ENCODE measurements around the gene TOR2A. TPM values are rescaled to one million over a fixed set of nuclear protein-coding genes. Genes with fewer than 3 reads are reported as not detected.

Gene TOR2A
- total and polyA plus RNA-seq, 4 donors = 6.2 to 23.5 (median 14.7) TPM

DNA sequence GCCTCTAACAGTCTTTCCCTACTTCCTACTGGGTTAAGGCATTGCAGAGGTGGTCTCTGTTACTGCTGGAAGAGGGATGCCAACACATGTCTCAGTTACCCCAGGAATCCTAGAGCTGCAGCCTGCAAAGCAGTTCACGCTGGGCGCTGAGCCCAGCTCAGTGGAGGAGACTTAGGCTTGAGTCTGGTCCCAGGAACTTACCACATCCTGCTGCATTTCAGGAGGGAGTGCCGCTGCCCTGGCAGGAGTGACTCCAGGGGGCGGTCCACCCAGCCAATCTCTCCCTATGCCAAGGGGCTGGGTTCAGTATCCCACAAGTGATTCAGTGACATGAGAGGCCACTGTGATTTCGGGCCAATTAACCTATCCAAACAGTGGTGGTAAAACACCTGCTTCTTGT, 11.7 kb downstream of the TOR2A start:
- DNase-seq (ENCODE audit: low read depth in 4 of 6, low spot score in 6 of 6) = peak in 1 of 6 donors; percentile 34
- Histone ChIP-seq H3K9me3 (ENCODE audit: control insufficient read depth, insufficient read depth, low read length) (no peaks in the 10 kb centered on the region), H3K36me3 (ENCODE audit: control insufficient read depth, insufficient read depth, low read length) (peaks cover 2% of the 10 kb centered on the region), H3K27ac (ENCODE audit: low read depth, low read length) (no peak overlapping the region), H3K4me1 (ENCODE audit: control insufficient read depth, insufficient read depth, low read length) (peaks cover 14% of the 10 kb centered on the region), H3K27me3 (ENCODE audit: control insufficient read depth, insufficient read depth, low read length) (no peaks in the 10 kb centered on the region), H3K4me3 (ENCODE audit: low read depth, low read length) (no peak overlapping the region)
- 80% methylated on average over 4 of the region's 5 CpGs for WGBS (ENCODE audit: insufficient coverage)

- no peak overlapping the region for H3K4me3 ChIP-seq (ENCODE audit: low read depth, low read length)
- H3K36me3 ChIP-seq (ENCODE audit: control insufficient read depth, insufficient read depth, low read length) = peaks cover 2% of the 10 kb centered on the region
- no peak for DNase-seq (ENCODE audit: low read depth in 4 of 6, low spot score in 6 of 6)
- peaks cover 14% of the 10 kb centered on the region for H3K4me1 ChIP-seq (ENCODE audit: control insufficient read depth, insufficient read depth, low read length)
- H3K9me3 ChIP-seq (ENCODE audit: control insufficient read depth, insufficient read depth, low read length) = no peaks in the 10 kb centered on the region
- H3K27me3 ChIP-seq (ENCODE audit: control insufficient read depth, insufficient read depth, low read length) = no peaks in the 10 kb centered on the region
- 96% methylated on average over 12 of the region's 13 CpGs for WGBS (ENCODE audit: insufficient coverage)
- no peak overlapping the region for H3K27ac ChIP-seq (ENCODE audit: low read depth, low read length)
Measured at GRCh38 chr9:127723013-127723412, 12.1 kb downstream of the TOR2A start.

GRCh38 chr9:127722055-127722745, 12.9 kb downstream of the TOR2A start:
- H3K4me1 ChIP-seq (ENCODE audit: control insufficient read depth, insufficient read depth, low read length) = peaks cover 19% of the 10 kb centered on the region
- no peak overlapping the region for H3K27ac ChIP-seq (ENCODE audit: low read depth, low read length)
- DNase-seq (ENCODE audit: low read depth in 4 of 6, low spot score in 6 of 6) = no peak
- WGBS (ENCODE audit: insufficient coverage) = 68% methylated on average over 10 of the region's 12 CpGs
- no peaks in the 10 kb centered on the region for H3K36me3 ChIP-seq (ENCODE audit: control insufficient read depth, insufficient read depth, low read length)
- H3K9me3 ChIP-seq (ENCODE audit: control insufficient read depth, insufficient read depth, low read length) = no peaks in the 10 kb centered on the region
- H3K27me3 ChIP-seq (ENCODE audit: control insufficient read depth, insufficient read depth, low read length) = no peaks in the 10 kb centered on the region
- no peak overlapping the region for H3K4me3 ChIP-seq (ENCODE audit: low read depth, low read length)

DNA sequence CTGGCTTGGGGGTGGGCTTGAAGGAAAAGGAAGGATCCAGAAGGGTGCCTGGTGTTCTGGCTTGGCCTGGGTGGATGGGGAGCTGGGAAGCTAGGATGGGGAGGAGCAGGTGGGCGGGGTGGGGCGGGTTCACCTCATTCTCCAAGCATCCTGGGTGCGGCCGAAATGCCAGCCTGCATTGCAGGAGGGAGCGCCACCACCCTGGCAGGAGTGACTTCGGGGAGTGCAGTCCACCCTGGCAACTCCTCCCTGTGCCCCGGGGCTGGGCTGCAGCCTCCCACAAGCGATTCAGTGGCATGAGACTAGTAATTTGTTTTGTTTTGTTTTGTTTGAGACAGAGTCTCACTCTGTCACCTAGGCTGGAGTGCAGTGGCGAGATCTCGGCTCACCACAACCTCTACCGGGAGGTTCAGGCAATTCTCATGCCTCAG, 13.7 kb downstream of the TOR2A start:
- no peaks in the 10 kb centered on the region for H3K36me3 ChIP-seq (ENCODE audit: control insufficient read depth, insufficient read depth, low read length)
- no peaks in the 10 kb centered on the region for H3K27me3 ChIP-seq (ENCODE audit: control insufficient read depth, insufficient read depth, low read length)
- no peak overlapping the region for H3K4me3 ChIP-seq (ENCODE audit: low read depth, low read length)
- no peaks in the 10 kb centered on the region for H3K9me3 ChIP-seq (ENCODE audit: control insufficient read depth, insufficient read depth, low read length)
- H3K27ac ChIP-seq (ENCODE audit: low read depth, low read length) = no peak overlapping the region
- 70% methylated on average over 3 of the region's 11 CpGs for WGBS (ENCODE audit: insufficient coverage)
- peaks cover 27% of the 10 kb centered on the region for H3K4me1 ChIP-seq (ENCODE audit: control insufficient read depth, insufficient read depth, low read length)
- no peak for DNase-seq (ENCODE audit: low read depth in 4 of 6, low spot score in 6 of 6)

DNA sequence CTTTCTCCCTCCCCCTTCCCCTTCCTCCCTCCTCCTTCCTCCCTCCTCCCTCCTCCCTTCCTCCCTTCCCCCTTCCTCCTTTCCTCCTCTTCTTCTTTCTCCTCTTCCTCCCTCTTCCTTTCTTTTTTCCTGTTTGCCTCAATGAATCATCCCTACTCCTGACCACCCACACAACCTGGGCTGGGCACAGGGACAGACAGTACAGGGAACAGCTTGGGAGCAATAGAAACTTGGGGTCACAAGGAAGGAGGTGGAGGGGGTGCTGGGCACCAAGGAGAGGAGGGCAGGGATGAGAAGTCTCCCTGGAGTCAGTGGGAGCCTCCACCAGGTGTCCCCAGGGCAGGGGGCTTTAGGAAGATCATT, 14.2 kb downstream of the TOR2A start:
- Histone ChIP-seq H3K36me3 (ENCODE audit: control insufficient read depth, insufficient read depth, low read length) (no peaks in the 10 kb centered on the region), H3K4me3 (ENCODE audit: low read depth, low read length) (no peak overlapping the region), H3K9me3 (ENCODE audit: control insufficient read depth, insufficient read depth, low read length) (no peaks in the 10 kb centered on the region), H3K27ac (ENCODE audit: low read depth, low read length) (no peak overlapping the region), H3K4me1 (ENCODE audit: control insufficient read depth, insufficient read depth, low read length) (peaks cover 32% of the 10 kb centered on the region), H3K27me3 (ENCODE audit: control insufficient read depth, insufficient read depth, low read length) (no peaks in the 10 kb centered on the region)
- DNase-seq (ENCODE audit: low read depth in 4 of 6, low spot score in 6 of 6) = no peak

DNA sequence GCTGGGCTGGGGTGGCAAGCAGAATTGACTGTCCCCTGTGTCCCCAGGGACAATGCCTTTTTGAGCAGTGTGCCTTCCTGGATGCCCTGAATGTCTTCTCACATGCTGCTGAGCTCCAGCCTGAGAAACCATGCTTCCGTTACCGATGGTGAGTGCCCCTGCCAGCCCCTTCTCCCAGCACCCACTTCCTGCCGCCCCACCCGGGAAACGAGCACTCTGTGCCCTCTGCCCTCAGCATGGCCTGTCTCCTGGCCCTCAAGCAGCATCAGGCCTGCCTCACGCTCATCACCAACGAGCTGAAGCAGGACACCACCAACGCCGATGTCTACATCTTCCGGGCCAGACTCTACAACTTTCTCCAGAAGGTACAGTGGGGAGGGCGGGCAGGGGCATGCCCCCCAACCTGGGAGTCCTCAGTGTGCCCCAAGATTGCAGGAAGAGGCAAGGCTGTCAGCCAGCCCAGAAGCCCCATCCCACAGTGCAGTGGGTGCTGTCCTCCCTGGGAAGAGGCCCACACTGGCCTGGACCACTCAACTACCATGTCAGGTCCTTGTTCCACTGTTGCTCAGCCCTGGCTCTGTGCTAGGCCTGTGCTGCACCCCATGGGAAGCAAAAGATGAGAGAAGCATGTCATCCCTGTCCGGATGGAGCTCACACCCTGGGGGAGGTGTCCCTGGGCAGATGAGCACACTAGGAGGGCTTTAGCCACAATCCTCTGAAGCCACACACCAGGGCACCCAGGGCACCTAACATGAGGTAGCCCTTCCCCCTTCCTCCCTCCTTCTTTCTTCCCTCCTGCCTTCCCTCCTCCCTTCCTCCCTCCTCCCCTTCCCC, 14.8 kb downstream of the TOR2A start:
- no peaks in the 10 kb centered on the region for H3K36me3 ChIP-seq (ENCODE audit: control insufficient read depth, insufficient read depth, low read length)
- H3K4me1 ChIP-seq (ENCODE audit: control insufficient read depth, insufficient read depth, low read length) = peaks cover 36% of the 10 kb centered on the region
- no peak overlapping the region for H3K27ac ChIP-seq (ENCODE audit: low read depth, low read length)
- no peak for DNase-seq (ENCODE audit: low read depth in 4 of 6, low spot score in 6 of 6)
- H3K4me3 ChIP-seq (ENCODE audit: low read depth, low read length) = no peak overlapping the region
- H3K9me3 ChIP-seq (ENCODE audit: control insufficient read depth, insufficient read depth, low read length) = no peaks in the 10 kb centered on the region
- H3K27me3 ChIP-seq (ENCODE audit: control insufficient read depth, insufficient read depth, low read length) = no peaks in the 10 kb centered on the region
- 74% methylated on average over 12 of the region's 12 CpGs for WGBS (ENCODE audit: insufficient coverage)

- Histone ChIP-seq H3K36me3 (ENCODE audit: control insufficient read depth, insufficient read depth, low read length) (peaks cover 13% of the 10 kb centered on the region), H3K4me3 (ENCODE audit: low read depth, low read length) (no peak overlapping the region), H3K9me3 (ENCODE audit: control insufficient read depth, insufficient read depth, low read length) (no peaks in the 10 kb centered on the region), H3K4me1 (ENCODE audit: control insufficient read depth, insufficient read depth, low read length) (peaks cover 32% of the 10 kb centered on the region), H3K27ac (ENCODE audit: low read depth, low read length) (no peak overlapping the region), H3K27me3 (ENCODE audit: control insufficient read depth, insufficient read depth, low read length) (no peaks in the 10 kb centered on the region)
- DNase-seq (ENCODE audit: low read depth in 4 of 6, low spot score in 6 of 6) = peak in 1 of 6 donors; percentile 47
- 81% methylated on average over 4 of the region's 5 CpGs for WGBS (ENCODE audit: insufficient coverage)
Measured at GRCh38 chr9:127717766-127718165, 17.3 kb downstream of the TOR2A start.

DNA sequence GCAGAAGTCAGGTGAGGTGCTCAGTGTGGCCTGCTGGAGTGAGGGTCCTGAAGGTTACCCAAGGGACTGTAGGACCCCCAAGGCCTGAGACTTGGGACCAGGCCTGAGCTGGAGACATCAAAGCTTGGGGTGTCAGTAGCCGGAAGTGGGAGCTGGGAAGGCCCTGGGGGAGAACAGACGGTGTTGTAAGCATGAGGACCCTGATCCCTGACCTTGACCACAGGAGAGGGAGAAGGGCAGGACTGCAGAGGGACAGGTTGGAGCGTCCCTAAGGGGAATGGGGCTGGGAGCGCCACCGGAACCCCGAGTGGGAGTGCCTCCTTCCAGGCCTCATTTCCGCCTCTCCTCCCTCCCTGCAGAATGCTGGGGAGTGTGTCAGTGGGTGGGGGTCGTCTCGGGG, 18.7 kb downstream of the TOR2A start:
- peaks cover 43% of the 10 kb centered on the region for H3K4me1 ChIP-seq (ENCODE audit: control insufficient read depth, insufficient read depth, low read length)
- WGBS (ENCODE audit: insufficient coverage) = 84% methylated on average over 8 of the region's 9 CpGs
- peak overlapping the region; percentile 92 for H3K4me3 ChIP-seq (ENCODE audit: low read depth, low read length)
- H3K36me3 ChIP-seq (ENCODE audit: control insufficient read depth, insufficient read depth, low read length) = peaks cover 26% of the 10 kb centered on the region
- DNase-seq (ENCODE audit: low read depth in 4 of 6, low spot score in 6 of 6) = no peak
- H3K27ac ChIP-seq (ENCODE audit: low read depth, low read length) = peak overlapping the region; percentile 89
- H3K27me3 ChIP-seq (ENCODE audit: control insufficient read depth, insufficient read depth, low read length) = no peaks in the 10 kb centered on the region
- no peaks in the 10 kb centered on the region for H3K9me3 ChIP-seq (ENCODE audit: control insufficient read depth, insufficient read depth, low read length)

DNA sequence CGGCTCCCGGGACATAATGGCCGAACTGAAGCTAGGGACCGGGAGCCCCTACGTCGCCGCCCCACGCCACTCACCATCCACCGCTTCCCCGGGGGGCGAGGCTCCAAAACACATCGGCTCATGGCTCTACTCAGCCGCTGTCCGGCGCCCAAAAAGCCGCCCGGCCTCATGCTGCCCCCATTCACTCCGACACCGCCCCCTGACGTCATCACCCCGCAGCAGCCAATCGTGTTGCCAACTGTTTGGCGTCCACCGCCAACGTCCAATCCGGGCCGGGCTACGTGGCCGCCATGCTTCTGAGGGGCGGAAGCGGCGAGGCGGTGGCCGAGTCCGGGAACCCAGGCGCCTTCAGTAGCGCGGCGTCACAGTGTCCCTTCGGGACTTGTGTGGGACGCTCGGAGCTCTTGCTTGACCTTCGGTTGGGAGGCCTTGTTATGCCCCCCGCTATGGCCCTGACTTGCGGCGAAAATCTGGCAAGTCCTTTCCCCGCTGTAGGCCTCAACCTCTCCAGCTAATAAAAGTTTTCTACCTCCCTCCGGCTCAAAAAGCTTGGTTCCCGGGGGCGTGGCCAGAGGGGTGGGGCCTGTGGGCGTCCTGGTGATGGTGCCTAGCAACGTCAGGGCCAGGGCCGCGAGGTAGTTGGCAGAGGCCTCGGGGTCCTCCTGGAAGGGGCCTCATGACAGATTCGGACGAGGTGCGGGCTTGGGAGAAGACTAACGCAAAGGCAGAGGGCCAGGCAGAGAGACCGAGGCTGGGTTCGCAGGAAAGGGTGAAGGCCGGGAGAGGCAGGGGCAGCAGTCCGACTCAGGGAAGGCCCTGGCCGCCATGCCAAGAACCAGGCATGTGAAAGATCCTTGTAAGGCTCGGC, 19.4 kb downstream of the TOR2A start, which contains the start of the genes PTRH1 and TTC16:
Gene PTRH1 (minus strand): TSS at position 194 of the 868 bp plus-strand sequence. CDS start 24 bp downstream, at position 170.
Gene TTC16 (plus strand): TSS at position 610 of the 868 bp plus-strand sequence. CDS start 67 bp downstream, at position 677.
- peak within 1 kb of the TSS; percentile 92 for H3K4me3 ChIP-seq (ENCODE audit: low read depth, low read length)
- peak within 1 kb of the TSS; percentile 89 for H3K27ac ChIP-seq (ENCODE audit: low read depth, low read length)
- peaks cover 46% of the 10 kb centered on the region for H3K4me1 ChIP-seq (ENCODE audit: control insufficient read depth, insufficient read depth, low read length)
- H3K9me3 ChIP-seq (ENCODE audit: control insufficient read depth, insufficient read depth, low read length) = no peaks in the 10 kb centered on the region
- H3K27me3 ChIP-seq (ENCODE audit: control insufficient read depth, insufficient read depth, low read length) = no peaks in the 10 kb centered on the region
- WGBS (ENCODE audit: insufficient coverage) = 3% methylated on average over 65 of the region's 65 CpGs
- peaks cover 30% of the 10 kb centered on the region for H3K36me3 ChIP-seq (ENCODE audit: control insufficient read depth, insufficient read depth, low read length)
- DNase-seq (ENCODE audit: low read depth in 4 of 6, low spot score in 6 of 6) = peak; percentile 85 to 99 (median 92)

All from spinal cord (tissue), 10 donors.